ENCODE measurements around the gene SLC10A4.

The SLC10A4 gene

DNA sequence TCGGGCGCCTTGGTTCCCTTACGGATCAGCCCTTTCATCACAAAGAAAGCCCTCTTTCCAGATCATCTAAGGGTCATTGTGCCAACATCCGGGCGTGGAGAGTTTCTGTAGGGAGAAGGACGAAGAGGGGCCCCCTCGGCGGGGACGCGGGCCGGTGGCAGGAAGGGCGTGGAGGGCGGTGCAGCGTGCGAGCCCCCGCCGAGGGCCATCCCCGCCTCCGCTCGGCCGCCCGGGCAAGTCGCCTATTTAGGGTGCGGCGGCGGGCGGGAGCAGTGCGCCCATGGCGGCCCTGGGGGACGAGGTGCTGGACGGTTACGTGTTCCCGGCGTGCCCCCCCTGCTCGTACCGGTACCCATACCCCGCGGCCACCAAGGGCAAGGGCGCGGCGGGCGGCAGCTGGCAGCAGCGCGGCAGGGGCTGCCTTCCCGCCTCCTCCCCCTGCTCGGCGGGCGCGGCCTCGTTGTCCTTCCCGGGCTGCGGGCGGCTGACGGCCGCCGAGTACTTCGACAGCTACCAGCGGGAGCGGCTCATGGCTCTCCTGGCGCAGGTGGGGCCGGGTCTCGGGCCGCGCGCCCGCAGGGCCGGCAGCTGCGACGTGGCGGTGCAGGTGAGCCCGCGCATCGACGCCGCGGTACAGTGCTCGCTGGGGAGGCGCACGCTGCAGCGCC is 7.0 kb downstream of the SLC10A4 start, which contains the start of gene ZAR1:
Gene ZAR1, plus strand, starts transcription at position 241 of the 668 bp plus-strand sequence. Its CDS starts 40 bp downstream, at position 281.
- no peak for DNase-seq

DNA sequence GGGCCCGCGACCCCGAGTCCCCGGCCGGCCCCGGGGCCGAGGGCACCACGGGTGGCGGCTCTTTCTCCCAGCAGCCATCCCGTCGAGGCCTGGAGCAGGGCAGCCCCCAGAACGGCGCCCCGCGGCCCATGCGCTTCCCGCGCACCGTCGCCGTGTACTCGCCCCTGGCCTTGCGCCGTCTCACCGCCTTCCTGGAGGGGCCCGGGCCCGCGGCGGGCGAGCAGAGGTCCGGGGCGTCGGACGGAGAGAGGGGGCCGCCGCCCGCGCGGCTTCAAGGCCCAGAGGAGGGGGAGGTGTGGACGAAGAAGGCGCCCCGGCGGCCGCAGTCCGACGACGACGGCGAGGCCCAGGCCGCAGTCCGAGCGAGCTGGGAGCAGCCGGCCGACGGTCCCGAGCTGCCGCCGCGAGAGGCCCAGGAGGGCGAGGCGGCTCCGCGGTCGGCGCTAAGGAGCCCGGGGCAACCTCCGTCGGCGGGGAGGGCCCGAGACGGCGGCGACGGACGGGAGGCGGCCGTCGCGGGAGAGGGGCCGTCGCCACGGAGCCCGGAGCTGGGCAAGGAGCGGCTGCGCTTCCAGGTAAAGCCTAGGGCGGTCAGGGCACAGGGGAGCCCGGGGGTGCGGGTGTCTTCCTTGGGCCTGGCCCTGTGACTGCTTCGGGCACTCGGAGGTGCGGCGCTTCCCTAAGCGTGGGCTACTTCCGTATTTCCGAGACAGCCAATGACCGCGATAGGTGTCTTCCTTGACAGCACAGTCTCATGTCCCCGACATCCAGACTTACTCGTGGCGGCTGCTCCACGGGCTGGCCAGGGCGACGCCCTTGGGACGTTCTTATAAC is 7.8 kb downstream of the SLC10A4 start:
- DNase-seq, result no peak

DNA sequence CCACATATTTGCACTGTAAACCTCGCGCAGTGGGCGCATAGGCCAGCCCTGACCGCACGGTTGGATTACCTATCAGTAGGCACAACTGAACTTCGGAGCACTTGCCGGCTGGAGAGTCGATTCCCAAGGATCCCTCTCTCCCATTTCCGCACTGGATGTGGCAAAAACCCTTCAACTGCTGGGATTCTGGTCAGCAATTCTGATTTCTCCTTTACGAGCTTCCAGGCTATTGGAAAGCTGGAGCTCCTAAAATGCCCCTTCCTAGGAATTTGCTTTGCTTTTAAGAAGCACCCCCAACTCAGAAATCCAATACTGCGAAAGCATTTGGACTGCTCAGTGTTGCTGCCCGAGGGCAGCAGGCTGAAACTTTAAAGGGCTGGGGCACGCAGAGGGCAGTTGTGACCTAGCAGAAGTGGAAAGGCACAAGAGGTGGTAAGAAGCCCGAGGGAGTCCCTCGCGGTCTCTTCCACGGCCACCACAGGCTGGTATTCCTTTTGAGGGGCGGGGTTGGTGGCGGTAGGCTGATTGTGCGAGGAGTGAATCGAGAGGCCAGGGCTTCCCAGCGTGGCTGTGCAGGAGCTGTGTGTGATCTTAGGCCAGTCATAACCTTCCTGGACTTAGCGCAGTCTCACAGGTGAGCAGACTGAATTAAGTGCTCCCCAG is 8.5 kb downstream of the SLC10A4 start:
- DNase-seq, result no peak

DNA sequence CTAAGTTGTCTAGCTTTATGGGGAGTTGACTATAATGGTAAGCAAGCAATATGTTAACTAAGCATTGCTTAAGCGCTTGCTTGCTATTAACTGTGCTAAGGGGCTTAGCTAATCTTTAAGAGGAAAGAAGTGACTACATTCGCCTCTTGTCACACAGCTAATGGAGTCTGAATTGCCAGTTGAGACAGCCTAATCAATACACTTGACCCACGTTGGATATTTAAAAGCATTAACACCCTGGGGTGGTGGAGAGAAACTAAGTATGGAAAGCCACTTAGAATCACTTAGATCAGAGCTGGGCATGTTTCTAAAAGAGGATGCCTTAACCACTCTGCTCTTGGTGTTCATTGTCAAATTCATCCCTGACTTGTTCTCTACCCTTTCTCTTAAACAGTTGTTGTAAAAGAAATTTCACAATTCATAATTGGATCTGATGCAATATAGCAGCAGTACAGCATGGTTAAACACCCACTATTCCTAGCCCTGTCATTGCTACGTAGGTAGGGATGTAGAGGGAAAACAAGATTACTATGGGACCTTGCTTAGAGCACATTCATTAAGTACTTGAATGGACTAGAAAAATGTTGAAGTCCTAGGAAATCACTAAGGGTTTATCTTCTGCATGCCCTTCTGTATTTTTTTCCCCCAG is 10.4 kb downstream of the SLC10A4 start:
- no peak for DNase-seq

DNA sequence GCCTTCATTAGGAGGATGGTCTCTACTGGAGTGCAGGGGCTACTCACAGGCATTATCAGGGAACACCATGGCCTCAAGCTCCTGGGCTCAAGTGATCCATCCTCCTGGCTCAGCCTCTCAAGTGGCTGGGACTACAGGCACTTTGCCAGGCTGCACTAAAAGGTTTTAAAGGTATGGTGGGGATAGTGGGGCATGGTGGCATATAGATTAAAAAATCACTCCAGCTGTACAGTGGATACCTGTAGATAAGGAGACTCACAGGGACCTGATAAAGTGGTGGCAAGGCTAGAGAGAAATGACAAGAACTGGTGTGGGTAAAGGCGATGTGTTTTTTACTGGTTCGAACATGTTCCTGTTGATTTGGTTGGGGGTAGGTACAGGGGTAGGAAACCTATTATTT is 12.8 kb downstream of the SLC10A4 start:
- no peak for DNase-seq

DNA sequence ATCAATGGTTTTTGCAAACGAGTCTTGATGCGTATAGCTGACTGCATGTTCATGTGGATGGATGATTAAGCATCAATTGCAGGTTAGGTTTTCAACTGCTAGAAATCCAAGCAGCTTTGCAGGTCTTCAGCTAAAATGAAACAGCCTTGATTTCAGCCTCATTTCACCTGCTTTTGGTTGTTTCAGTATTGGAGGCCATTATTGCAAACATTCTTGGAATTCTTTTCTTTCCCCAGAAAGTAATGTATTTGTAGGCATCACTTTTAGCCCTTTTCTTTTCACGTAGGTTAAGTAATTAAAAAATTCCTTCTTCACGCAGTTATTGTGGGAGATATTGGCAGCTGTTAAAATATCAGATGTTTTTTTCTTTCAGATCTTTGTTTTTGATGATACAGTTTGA is 15.8 kb downstream of the SLC10A4 start:
- DNase-seq, result no peak

DNA sequence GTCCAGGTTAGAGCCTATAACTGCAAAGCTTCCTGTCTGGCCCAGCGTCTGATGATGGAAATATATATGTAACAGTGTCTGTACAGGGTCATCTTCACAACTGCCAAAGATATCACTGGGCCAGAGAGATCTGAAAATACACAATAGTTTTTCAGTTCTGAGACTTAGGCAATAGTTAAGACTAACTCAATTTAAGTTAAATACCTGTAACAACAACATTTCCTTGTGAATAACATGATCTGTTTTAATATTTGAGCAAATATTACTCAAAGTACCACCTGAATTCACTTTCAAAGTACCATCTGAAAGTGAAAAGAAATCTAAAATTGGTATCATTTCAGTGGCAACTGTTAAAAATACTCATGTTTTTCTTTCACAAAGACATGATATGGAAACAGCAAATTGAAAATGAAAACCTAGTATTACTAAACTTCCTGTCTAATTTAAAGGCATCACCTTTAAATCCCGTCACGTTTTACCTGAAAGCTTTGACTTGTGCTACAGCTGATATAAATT is 16.5 kb downstream of the SLC10A4 start:
- DNase-seq, result no peak

DNA sequence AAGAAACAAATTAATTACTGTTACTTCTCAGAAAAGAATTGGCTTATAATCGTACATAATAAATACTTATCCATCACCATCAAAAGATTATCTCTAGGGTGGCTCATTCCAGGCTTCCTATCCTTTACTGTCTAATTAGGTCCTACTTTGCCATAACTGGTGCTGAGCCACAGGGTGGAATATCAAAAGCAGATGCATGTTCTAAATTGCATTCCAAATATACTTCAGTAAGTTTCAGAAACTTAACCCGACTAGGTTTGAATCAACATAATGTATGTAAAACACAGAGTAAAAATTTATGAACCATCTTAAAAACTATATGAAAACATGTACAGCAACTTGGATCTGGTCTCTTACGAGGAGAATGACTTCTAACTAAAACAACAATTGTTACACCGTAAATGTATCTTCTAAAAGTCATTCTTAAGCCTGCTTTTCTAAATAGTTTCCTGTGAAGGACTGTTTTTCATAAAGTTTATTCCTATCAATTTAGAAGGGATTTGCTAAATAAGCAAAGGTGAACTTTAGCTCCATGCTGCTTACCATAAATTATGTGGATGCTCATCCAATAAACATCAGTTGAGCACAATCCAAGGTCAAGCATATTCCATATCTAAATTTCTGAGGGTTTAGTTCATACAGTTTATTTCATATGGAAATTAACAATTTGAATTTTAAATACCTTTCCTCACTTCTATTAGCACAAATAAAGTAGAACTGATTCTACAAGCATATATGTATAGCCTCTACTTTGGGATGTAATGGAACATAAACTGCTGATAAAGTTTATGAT is 20.3 kb downstream of the SLC10A4 start:
- no peak for DNase-seq

DNA sequence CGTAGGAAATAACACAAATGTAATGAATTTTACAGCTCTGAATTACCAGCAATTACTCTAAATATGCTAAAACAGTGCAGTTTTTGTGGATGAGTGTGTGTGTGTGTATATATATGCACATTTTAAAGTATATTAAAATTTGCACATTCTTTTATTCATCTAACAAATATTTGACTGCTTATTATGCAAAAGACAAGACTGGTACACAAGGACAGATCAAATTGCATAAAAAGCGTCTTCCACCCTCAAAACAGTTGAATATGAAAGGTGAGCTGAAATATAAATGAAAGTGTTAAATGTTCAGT is 20.8 kb downstream of the SLC10A4 start:
- no peak for DNase-seq

DNA sequence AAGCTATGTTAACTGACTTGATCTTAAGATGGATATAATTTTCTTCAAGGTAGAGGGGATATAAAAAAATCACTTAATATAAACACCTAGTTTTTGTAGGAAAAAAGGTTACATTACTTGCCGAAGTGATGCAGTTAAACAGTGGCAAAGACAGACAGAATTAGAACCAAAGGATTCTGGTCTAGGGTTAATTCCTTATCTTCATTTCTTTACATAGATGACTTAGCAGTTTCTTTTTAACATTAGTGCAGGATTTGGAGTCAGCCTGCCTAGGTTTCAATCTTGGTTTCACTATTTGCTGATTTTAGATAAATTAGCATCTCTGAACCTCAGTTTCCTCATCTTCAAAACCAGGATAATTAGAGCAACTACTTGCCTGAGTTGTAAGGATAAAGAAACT is 21.2 kb downstream of the SLC10A4 start:
- no peak for DNase-seq

DNA sequence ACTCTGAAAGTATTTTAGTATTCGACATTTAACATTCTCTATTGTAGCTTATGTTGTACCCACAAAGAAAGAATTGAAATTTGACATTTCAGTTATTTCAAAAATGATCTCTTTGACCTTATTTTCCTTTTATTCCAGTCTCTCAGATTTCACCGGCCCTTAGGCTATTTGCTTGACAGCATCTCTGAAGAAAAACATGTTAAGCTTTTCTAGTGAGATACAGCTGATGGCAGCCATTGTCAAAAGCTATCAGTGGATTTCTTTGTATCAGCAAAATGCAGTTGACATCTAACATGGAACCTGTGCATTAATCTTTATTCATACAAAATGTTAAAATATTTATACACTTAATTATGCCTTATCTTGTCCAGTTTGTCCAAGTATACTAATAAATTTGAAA is 23.6 kb downstream of the SLC10A4 start:
- DNase-seq, result no peak

DNA sequence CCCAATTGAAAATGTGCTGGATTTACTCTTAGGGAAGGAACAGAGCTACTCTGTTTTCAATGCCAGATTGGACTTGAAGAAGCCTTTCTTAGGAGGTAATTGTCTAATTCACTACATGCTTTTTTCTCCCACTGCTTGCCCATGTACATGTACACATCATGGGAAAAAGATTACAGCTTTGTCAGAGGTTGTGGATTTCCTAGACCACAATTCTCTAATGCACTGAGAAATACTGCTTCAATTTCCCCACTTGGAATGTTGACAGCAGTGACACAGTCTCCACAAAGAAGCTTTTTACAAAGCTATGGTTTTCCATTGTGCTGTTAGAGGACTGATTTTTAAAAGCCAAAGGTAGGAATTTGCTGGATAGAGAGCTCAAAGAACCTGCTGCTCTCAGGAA is 26.4 kb downstream of the SLC10A4 start:
- no peak for DNase-seq

DNA sequence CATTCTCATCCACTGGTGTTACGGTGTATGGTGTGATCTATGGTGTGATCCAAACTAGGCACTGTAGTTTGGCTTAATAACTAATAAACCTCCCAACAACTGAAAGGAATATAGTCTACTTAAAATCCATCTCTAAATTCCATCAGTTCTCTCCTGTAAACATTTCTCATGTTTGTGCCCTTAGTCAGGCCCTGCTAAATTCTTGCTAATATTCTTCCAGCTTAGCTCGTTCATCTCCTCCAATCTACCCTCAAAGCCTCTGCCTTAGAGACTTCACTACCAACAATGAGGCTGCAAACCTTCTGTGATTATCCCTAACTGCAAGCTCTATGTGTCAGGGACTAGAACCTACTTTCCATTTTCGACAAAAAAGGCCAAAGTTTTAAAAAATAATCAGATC is 35.0 kb downstream of the SLC10A4 start:
- DNase-seq, result no peak

DNA sequence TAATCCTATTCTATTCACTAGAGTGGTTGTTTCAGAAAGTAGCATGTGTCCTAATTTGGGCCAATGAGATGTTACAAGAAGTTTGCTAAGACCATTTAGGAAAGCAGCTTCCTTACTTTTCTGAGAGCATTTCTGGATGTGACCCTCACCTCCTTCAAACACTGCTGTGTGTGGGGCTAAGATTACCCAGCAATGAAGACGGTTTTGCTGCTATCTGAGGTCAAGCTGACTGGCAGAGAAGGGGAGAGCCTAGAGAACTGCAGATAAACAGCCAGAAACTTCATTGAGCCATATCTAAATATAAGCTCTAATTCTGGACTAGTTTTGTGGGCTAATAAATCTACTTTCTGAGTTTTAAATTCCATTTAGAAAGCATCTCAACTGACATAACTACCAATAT is 43.3 kb downstream of the SLC10A4 start:
- no peak for DNase-seq

DNA sequence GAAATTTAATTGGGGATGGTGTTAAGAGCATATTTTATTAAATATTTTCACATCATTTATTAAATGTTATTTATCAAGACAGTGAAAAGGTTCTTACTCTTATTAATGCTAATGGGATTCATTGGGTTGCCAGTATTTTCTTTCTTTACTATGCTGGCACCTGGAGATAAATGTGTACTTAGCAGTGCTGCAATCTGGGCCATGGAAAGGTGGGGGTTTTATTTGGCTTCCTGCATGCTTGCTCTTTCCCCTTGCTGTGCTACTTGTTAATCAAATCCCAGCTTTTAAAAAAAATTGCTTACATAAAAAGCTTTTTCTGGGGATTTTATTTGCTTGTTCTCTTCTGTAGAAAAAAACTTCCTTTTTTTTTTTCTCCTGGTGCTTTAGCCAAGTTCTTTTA is 55.2 kb downstream of the SLC10A4 start:
- no peak for DNase-seq

Data from activated CD4-positive, alpha-beta T cell treated with anti-CD3 and anti-CD28 coated beads, Interleukin-2, amount 50 U/mL, for 1 hour (primary cell).